HAP-1 (cell line): Measurements from ENCODE around the gene HLA-DPB1.
A peak's percentile ranks its signal among the peaks of the same experiment; 100 is the strongest.

ENCODE experiments used
- DNase-seq, 2 experiments: peaks; one replicate each; pipeline ENCODE4 v3.0.0-alpha.2; 2016 to 2020; ENCODE audit warnings: low spot score in 2 of 2
- H3K27me3 ChIP-seq: fragments of 250-450 bp; sonication (Bioruptor Pico); 2 replicates; pipeline ENCODE4 v1.5.1; 2020; ENCODE audit warnings: low read depth, mild to moderate bottlenecking, moderate library complexity
- H3K36me3 ChIP-seq: fragments of 250-450 bp; sonication (Bioruptor Pico); replicated peaks from 2 replicates; pipeline ENCODE4 v1.5.1; 2020; ENCODE audit warnings: mild to moderate bottlenecking
- H3K4me1 ChIP-seq: fragments of 250-450 bp; sonication (Bioruptor Pico); 2 replicates; pipeline ENCODE4 v1.5.1; 2020; ENCODE audit warnings: mild to moderate bottlenecking
- H3K4me3 ChIP-seq: fragments of 250-450 bp; sonication (Bioruptor Pico); 2 replicates; pipeline ENCODE4 v1.5.1; 2020; ENCODE audit warnings: mild to moderate bottlenecking, moderate library complexity
- H3K9me3 ChIP-seq: fragments of 250-450 bp; sonication (Bioruptor Pico); 2 replicates; pipeline ENCODE4 v1.5.1; 2020; ENCODE audit warnings: mild to moderate bottlenecking, moderate library complexity
- in situ Hi-C: fragments of 300-500 bp; cut with MboI; formaldehyde crosslinking; loops from 3 replicates; pipeline ENCODE4 v1.14.3; 2020; ENCODE audit warnings: low sequenced_read_pairs, inconsistent platforms, mixed read lengths

The HLA-DPB1 gene

GRCh38 chr6:33075568-33076405 is at the start of gene HLA-DPB1:
TSS of gene HLA-DPB1 (plus strand) at chr6:33075990. CDS start at chr6:33076042, 52 bp downstream.
- Histone ChIP-seq H3K27me3 (peaks cover 52% of the 10 kb centered on the region), H3K4me3 (no peak within 1 kb of the TSS), H3K9me3 (no peaks in the 10 kb centered on the region), H3K4me1 (no peaks in the 10 kb centered on the region), H3K36me3 (no peaks in the 10 kb centered on the region)
- in situ Hi-C loops: no loop called here
- peak in 1 of 2 experiments; percentile 17 for DNase-seq

GRCh38 chr6:33028220-33028849 is 47.5 kb upstream of the HLA-DPB1 start:
- Histone ChIP-seq H3K27me3 (peaks cover 20% of the 10 kb centered on the region), H3K4me1 (no peaks in the 10 kb centered on the region), H3K36me3 (no peaks in the 10 kb centered on the region), H3K9me3 (no peaks in the 10 kb centered on the region), H3K4me3 (no peak overlapping the region)
- no peak for DNase-seq
- in situ Hi-C loops: no loop called here

GRCh38 chr6:33029328-33030184 is 46.2 kb upstream of the HLA-DPB1 start:
- Histone ChIP-seq H3K27me3 (peaks cover 20% of the 10 kb centered on the region), H3K36me3 (no peaks in the 10 kb centered on the region), H3K4me1 (no peaks in the 10 kb centered on the region), H3K4me3 (no peak overlapping the region), H3K9me3 (no peaks in the 10 kb centered on the region)
- in situ Hi-C loops: no loop called here
- no peak for DNase-seq

- peaks cover 20% of the 10 kb centered on the region for H3K27me3 ChIP-seq
- no peak for DNase-seq
- H3K36me3 ChIP-seq: no peaks in the 10 kb centered on the region
- no peaks in the 10 kb centered on the region for H3K9me3 ChIP-seq
- no peak overlapping the region for H3K4me3 ChIP-seq
- H3K4me1 ChIP-seq: no peaks in the 10 kb centered on the region
- in situ Hi-C loops: no loop called here
Measured at GRCh38 chr6:33030245-33030644, 45.5 kb upstream of the HLA-DPB1 start.

- no peak overlapping the region for H3K4me3 ChIP-seq
- in situ Hi-C loops: no loop called here
- H3K27me3 ChIP-seq: peaks cover 17% of the 10 kb centered on the region
- no peak for DNase-seq
- no peaks in the 10 kb centered on the region for H3K4me1 ChIP-seq
- H3K9me3 ChIP-seq: no peaks in the 10 kb centered on the region
- no peaks in the 10 kb centered on the region for H3K36me3 ChIP-seq
Measured at GRCh38 chr6:33034554-33034953, 41.2 kb upstream of the HLA-DPB1 start.

GRCh38 chr6:33036535-33036934 is 39.3 kb upstream of the HLA-DPB1 start:
- Histone ChIP-seq H3K4me3 (no peak overlapping the region), H3K4me1 (no peaks in the 10 kb centered on the region), H3K9me3 (no peaks in the 10 kb centered on the region), H3K27me3 (peaks cover 7% of the 10 kb centered on the region), H3K36me3 (no peaks in the 10 kb centered on the region)
- DNase-seq: no peak
- in situ Hi-C loops: no loop called here

GRCh38 chr6:33040157-33040556 is 35.6 kb upstream of the HLA-DPB1 start:
- peaks cover 5% of the 10 kb centered on the region for H3K27me3 ChIP-seq
- H3K4me1 ChIP-seq: no peaks in the 10 kb centered on the region
- H3K4me3 ChIP-seq: no peak overlapping the region
- DNase-seq: no peak
- in situ Hi-C loops: no loop called here
- H3K9me3 ChIP-seq: no peaks in the 10 kb centered on the region
- no peaks in the 10 kb centered on the region for H3K36me3 ChIP-seq

GRCh38 chr6:33049323-33050013 is 26.3 kb upstream of the HLA-DPB1 start:
- 0 out of 2 replicates have a peak, but pooled peaks cover 2% of the 10 kb centered on the region for H3K27me3 ChIP-seq
- H3K4me3 ChIP-seq: no peak overlapping the region
- no peaks in the 10 kb centered on the region for H3K9me3 ChIP-seq
- DNase-seq: no peak
- in situ Hi-C loops: no loop called here
- H3K36me3 ChIP-seq: no peaks in the 10 kb centered on the region
- peaks cover 19% of the 10 kb centered on the region for H3K4me1 ChIP-seq

GRCh38 chr6:33050014-33050810 is 25.6 kb upstream of the HLA-DPB1 start:
- DNase-seq: no peak
- H3K36me3 ChIP-seq: no peaks in the 10 kb centered on the region
- H3K27me3 ChIP-seq: 0 out of 2 replicates have a peak, but pooled peaks cover 2% of the 10 kb centered on the region
- in situ Hi-C loops: no loop called here
- H3K9me3 ChIP-seq: no peaks in the 10 kb centered on the region
- H3K4me3 ChIP-seq: no peak overlapping the region
- peaks cover 19% of the 10 kb centered on the region for H3K4me1 ChIP-seq

- in situ Hi-C loops: no loop called here
- Histone ChIP-seq H3K36me3 (no peaks in the 10 kb centered on the region), H3K4me3 (no peak overlapping the region), H3K27me3 (peaks cover 8% of the 10 kb centered on the region), H3K4me1 (peaks cover 19% of the 10 kb centered on the region), H3K9me3 (no peaks in the 10 kb centered on the region)
- DNase-seq: no peak
Measured at GRCh38 chr6:33052627-33053026, 23.2 kb upstream of the HLA-DPB1 start.

GRCh38 chr6:33053230-33053629 is 22.6 kb upstream of the HLA-DPB1 start:
- Histone ChIP-seq H3K4me1 (peaks cover 19% of the 10 kb centered on the region), H3K4me3 (no peak overlapping the region), H3K36me3 (no peaks in the 10 kb centered on the region), H3K9me3 (no peaks in the 10 kb centered on the region), H3K27me3 (peaks cover 12% of the 10 kb centered on the region)
- in situ Hi-C loops: no loop called here
- DNase-seq: peak in 1 of 2 experiments; percentile 31

GRCh38 chr6:33057222-33058150 is 18.3 kb upstream of the HLA-DPB1 start:
- no peak for DNase-seq
- in situ Hi-C loops: no loop called here

More at GRCh38 chr6:33057222-33058150, 18.3 kb upstream of the HLA-DPB1 start:
- no peaks in the 10 kb centered on the region for H3K9me3 ChIP-seq
- no peaks in the 10 kb centered on the region for H3K36me3 ChIP-seq
- peaks cover 7% of the 10 kb centered on the region for H3K4me1 ChIP-seq
- H3K4me3 ChIP-seq: no peak overlapping the region
- peaks cover 12% of the 10 kb centered on the region for H3K27me3 ChIP-seq
